Measurements from ENCODE around the gene PTP4A2.

GRCh38 chr1:31927661-31927980 lies 10.5 kb downstream of the PTP4A2 start:
- no peak for TF ChIP-seq POLR2A (IDR thresholded peaks at IDR 0.05)
- no peak for TF ChIP-seq CTCF (IDR thresholded peaks at IDR 0.05)

Data from uterus (tissue), 2 donors.